ENCODE data around the gene BBS12.

GRCh38 chr4:122772986-122773385, 40.5 kb downstream of the BBS12 start:
- no peak for TF ChIP-seq CTCF (conservative IDR thresholded peaks at IDR 0.05; ENCODE audit: low read length)
- TF ChIP-seq EZH2phosphoT487 (IDR thresholded peaks at IDR 0.05; ENCODE audit: borderline replicate concordance) = no peak
